Stomach (tissue), 4 donors: ENCODE data around the gene RNU1-3.

Source experiments
- CTCF ChIP-seq, 7 experiments: fragments of 450-650 bp in 4 of 7; fragments of 200-600 bp in 3 of 7; sonication (generic) in 3 of 7; IDR thresholded peaks; one replicate each; pipeline ENCODE4 v1.5.1; 2016 to 2019; ENCODE audit warnings: antibody characterized with exemption in 7 of 7, control low read depth in 2 of 7, mild to moderate bottlenecking in 1 of 7
- POLR2A ChIP-seq, 4 donors: fragments of 450-650 bp; IDR thresholded peaks; one replicate each; pipeline ENCODE4 v1.6.1; 2016; ENCODE audit warnings: antibody characterized with exemption in 4 of 4, control low read depth in 2 of 4, mild to moderate bottlenecking in 1 of 4, moderate library complexity in 1 of 4

- TF ChIP-seq CTCF (IDR thresholded peaks at IDR 0.05) (no peak), POLR2A (IDR thresholded peaks at IDR 0.05) (no peak)
These were observed 36.0 kb downstream of the RNU1-3 start for GRCh38 chr1:16630661-16631247.
